Measurements from ENCODE around the gene CNTN6. TPM values are rescaled to one million over a fixed set of nuclear protein-coding genes. Genes with fewer than 3 reads are reported as not detected.

CNTN6 gene
- total and polyA plus RNA-seq, 8 donors: 0.05 TPM; not detected in 6

GRCh38 chr3:1394188-1394587, 301.4 kb downstream of the CNTN6 start:
- ATAC-seq (no peak), FAIRE-seq (no peak), DNase-seq (peak in 2 of 6 donors; percentile 7 to 53)
- no peak overlapping the region for H3K4me3 ChIP-seq
- no peak for TF ChIP-seq CTCF (IDR thresholded peaks at IDR 0.05)
- H3K27ac ChIP-seq: no peak overlapping the region
- 83 to 89% methylated on average over 19 of the region's 19 CpGs for WGBS, 2 donors
- no peaks in the 10 kb centered on the region for H3K4me1 ChIP-seq
- intact Hi-C loops (cut with DNase I): no loop called here
- no peaks in the 10 kb centered on the region for H3K27me3 ChIP-seq
- H3K9me3 ChIP-seq: no peaks in the 10 kb centered on the region
- H3K36me3 ChIP-seq: no peaks in the 10 kb centered on the region

- DNase-seq (no peak), FAIRE-seq (no peak), ATAC-seq (no peak)
- Histone ChIP-seq H3K4me1 (peaks cover 0 to 2% (median 0%) of the 10 kb centered on the region in 3 donors), H3K27me3 (no peaks in the 10 kb centered on the region), H3K27ac (no peak overlapping the region), H3K9me3 (no peaks in the 10 kb centered on the region), H3K36me3 (no peaks in the 10 kb centered on the region), H3K4me3 (no peak overlapping the region)
- TF ChIP-seq CTCF (IDR thresholded peaks at IDR 0.05): no peak
- intact Hi-C loops (cut with DNase I): no loop called here
- WGBS, 2 donors: 25 to 45% methylated on average over 3 of the region's 3 CpGs
Observed at GRCh38 chr3:1400571-1400970, 307.7 kb downstream of the CNTN6 start.

GRCh38 chr3:1404270-1404962, 311.6 kb downstream of the CNTN6 start:
- FAIRE-seq: no peak
- peaks cover 0 to 2% (median 0%) of the 10 kb centered on the region in 3 donors for H3K4me1 ChIP-seq
- ATAC-seq: peak; percentile 60 to 91 (median 78)
- no peaks in the 10 kb centered on the region for H3K9me3 ChIP-seq
- peak in 4 of 6 donors; percentile 34 to 52 (median 42) for DNase-seq
- H3K4me3 ChIP-seq: no peak overlapping the region
- no peaks in the 10 kb centered on the region for H3K27me3 ChIP-seq
- 19 to 23% methylated on average over 2 of the region's 2 CpGs for WGBS, 2 donors
- no peak overlapping the region for H3K27ac ChIP-seq
- TF ChIP-seq CTCF (IDR thresholded peaks at IDR 0.05): no peak
- intact Hi-C loops (cut with DNase I): no loop called here
- H3K36me3 ChIP-seq: no peaks in the 10 kb centered on the region

- Histone ChIP-seq H3K9me3 (no peaks in the 10 kb centered on the region), H3K27ac (no peak overlapping the region), H3K27me3 (no peaks in the 10 kb centered on the region), H3K4me1 (peaks cover 0 to 2% (median 0%) of the 10 kb centered on the region in 3 donors), H3K4me3 (no peak overlapping the region), H3K36me3 (no peaks in the 10 kb centered on the region)
- intact Hi-C loops (cut with DNase I): no loop called here
- TF ChIP-seq CTCF (IDR thresholded peaks at IDR 0.05): no peak
- FAIRE-seq: no peak
- ATAC-seq: no peak
- DNase-seq: no peak
Observed at GRCh38 chr3:1406250-1406649, 313.4 kb downstream of the CNTN6 start.

GRCh38 chr3:1421577-1421976, 328.8 kb downstream of the CNTN6 start:
- intact Hi-C loops (cut with DNase I): no loop called here
- Histone ChIP-seq H3K4me1 (no peaks in the 10 kb centered on the region), H3K9me3 (no peaks in the 10 kb centered on the region), H3K36me3 (no peaks in the 10 kb centered on the region), H3K27ac (no peak overlapping the region), H3K4me3 (no peak overlapping the region), H3K27me3 (no peaks in the 10 kb centered on the region)
- WGBS, 2 donors: 55 to 70% methylated on average over 3 of the region's 3 CpGs
- ATAC-seq (no peak), FAIRE-seq (no peak), DNase-seq (no peak)
- no peak for TF ChIP-seq CTCF (IDR thresholded peaks at IDR 0.05)
